Natural killer cell (primary cell): ENCODE data around the gene DDN. TPM values are rescaled to one million over a fixed set of nuclear protein-coding genes. Genes with fewer than 3 reads are reported as not detected.

ENCODE experiments used
- ATAC-seq, 3 donors: fragments of 150-1000 bp in 2 of 3; fragments of 200-7000 bp in 1 of 3; cut with Tn5 transposase; 1 replicate in 1 of 3; 2 replicates in 2 of 3; pipeline ENCODE4 v1.10.0; 2021; ENCODE audit warnings: mild to moderate bottlenecking in 2 of 3, moderate library complexity in 2 of 3
- DNase-seq, 2 donors: peaks; one replicate each; pipeline versions ENCODE4 v3.0.0 to v3.0.0-alpha.2; 2013 to 2021; ENCODE audit warnings: mixed read lengths in 1 of 2
- H3K27ac ChIP-seq: one replicate; pipeline ENCODE4 v1.5.1; 2013; ENCODE audit warnings: mild to moderate bottlenecking, low read length
- H3K27me3 ChIP-seq: one replicate; pipeline ENCODE4 v1.6.1; 2013; ENCODE audit warnings: low read length; ENCODE audit not compliant: control insufficient read depth, insufficient read depth
- H3K36me3 ChIP-seq: one replicate; pipeline ENCODE4 v1.6.1; 2013; ENCODE audit warnings: low read length; ENCODE audit not compliant: control insufficient read depth, insufficient read depth
- H3K4me1 ChIP-seq: one replicate; pipeline ENCODE4 v1.6.1; 2013; ENCODE audit warnings: low read length; ENCODE audit not compliant: control insufficient read depth, insufficient read depth
- H3K4me3 ChIP-seq: one replicate; pipeline ENCODE4 v1.5.1; 2013; ENCODE audit warnings: low read length
- H3K9me3 ChIP-seq: one replicate; pipeline ENCODE4 v1.6.1; 2013; ENCODE audit warnings: low read length; ENCODE audit not compliant: control insufficient read depth, insufficient read depth
- H3K27ac Mint-ChIP-seq, 2 donors: one replicate each; pipeline ENCODE4 v1.8.0; 2022; ENCODE audit warnings: mild to moderate bottlenecking in 2 of 2, mixed read lengths in 2 of 2, moderate library complexity in 1 of 2
- H3K27me3 Mint-ChIP-seq, 2 donors: one replicate each; pipeline ENCODE4 v1.8.0; 2022; ENCODE audit warnings: low read depth in 2 of 2, mixed read lengths in 2 of 2
- H3K36me3 Mint-ChIP-seq: one replicate; pipeline ENCODE4 v1.8.0; 2022; ENCODE audit warnings: mixed read lengths
- H3K4me1 Mint-ChIP-seq, 2 donors: one replicate each; pipeline ENCODE4 v1.8.0; 2022; ENCODE audit warnings: mixed read lengths in 2 of 2
- H3K4me3 Mint-ChIP-seq: one replicate; pipeline ENCODE4 v1.8.0; 2022; ENCODE audit warnings: mild to moderate bottlenecking, moderate library complexity, mixed read lengths
- H3K9me3 Mint-ChIP-seq, 2 donors: one replicate each; pipeline ENCODE4 v1.8.0; 2022; ENCODE audit warnings: mixed read lengths in 2 of 2
- CTCF ChIP-seq: fragments of 200-600 bp; IDR thresholded peaks from one replicate; pipeline ENCODE4 v1.8.0; 2022; ENCODE audit warnings: antibody characterized with exemption
- whole genome bisulfite sequencing: methylation state at CpG from one replicate; pipeline ENCODE4 v1.1.7; 2013; ENCODE audit warnings: missing lambda C conversion rate; ENCODE audit not compliant: insufficient coverage; 5-methylcytosine and 5-hydroxymethylcytosine counted together
- intact Hi-C: fragments of 100-400 bp; cut with micrococcal nuclease; formaldehyde crosslinking; loops from one replicate; pipeline ENCODE4 v1.14.2; 2022
- total RNA-seq, 4 donors: library from RNA; stranded (reverse); fragments of 120-200 nt in 1 of 4; gene quantifications; one replicate each; pipeline versions ENCODE4 v1.2.3 to v1.2.4, GENCODE V29; 2013 to 2022

Gene DDN
- total RNA-seq, 3 donors from 2014 or later (not counting 1 experiment from before 2014, with no cell fraction given) = 1.1 to 3.4 (median 1.4) TPM

GRCh38 chr12:48981757-48982157, 17.4 kb downstream of the DDN start:
- no peaks in the 10 kb centered on the region for H3K36me3 Mint-ChIP-seq
- H3K4me3 Mint-ChIP-seq = peak overlapping the region; percentile 89
- H3K36me3 ChIP-seq = no peaks in the 10 kb centered on the region
- no peaks in the 10 kb centered on the region for H3K9me3 ChIP-seq
- WGBS = 20% methylated on average over 13 of the region's 13 CpGs
- peak overlapping the region; percentile 73 to 94 for H3K27ac Mint-ChIP-seq
- H3K4me1 Mint-ChIP-seq = peaks cover 53 to 54% of the 10 kb centered on the region in 2 donors
- H3K4me1 ChIP-seq = peaks cover 51% of the 10 kb centered on the region
- H3K27me3 Mint-ChIP-seq = peaks cover 29 to 35% of the 10 kb centered on the region in 2 donors
- H3K27ac ChIP-seq = no peak overlapping the region
- ATAC-seq = no peak
- no peaks in the 10 kb centered on the region for H3K9me3 Mint-ChIP-seq
- H3K4me3 ChIP-seq = no peak overlapping the region
- TF ChIP-seq CTCF = no peak
- intact Hi-C loops = no loop called here
- H3K27me3 ChIP-seq = peaks cover 14% of the 10 kb centered on the region
- DNase-seq = no peak

GRCh38 chr12:48980953-48981756, 18.0 kb downstream of the DDN start:
- peak; percentile 16 for TF ChIP-seq CTCF
- Mint-ChIP-seq H3K36me3 (no peaks in the 10 kb centered on the region), H3K9me3 (no peaks in the 10 kb centered on the region), H3K4me3 (peak overlapping the region; percentile 89), H3K27me3 (peaks cover 29 to 34% of the 10 kb centered on the region in 2 donors), H3K27ac (peak overlapping the region; percentile 73 to 94), H3K4me1 (peaks cover 53 to 54% of the 10 kb centered on the region in 2 donors)
- Histone ChIP-seq H3K4me3 (peak overlapping the region; percentile 48), H3K27ac (peak overlapping the region; percentile 45), H3K4me1 (peaks cover 51% of the 10 kb centered on the region), H3K36me3 (no peaks in the 10 kb centered on the region), H3K9me3 (no peaks in the 10 kb centered on the region), H3K27me3 (peaks cover 14% of the 10 kb centered on the region)
- intact Hi-C loops = no loop called here
- 2% methylated on average over 91 of the region's 91 CpGs for WGBS
- ATAC-seq (peak; percentile 33 to 65 (median 46)), DNase-seq (peak; percentile 53 to 87)

- Histone ChIP-seq H3K27me3 (peaks cover 14% of the 10 kb centered on the region), H3K36me3 (no peaks in the 10 kb centered on the region), H3K9me3 (no peaks in the 10 kb centered on the region), H3K4me1 (peaks cover 51% of the 10 kb centered on the region), H3K27ac (peak overlapping the region; percentile 45), H3K4me3 (peak overlapping the region; percentile 48)
- H3K9me3 Mint-ChIP-seq = no peaks in the 10 kb centered on the region
- H3K4me1 Mint-ChIP-seq = peaks cover 53 to 54% of the 10 kb centered on the region in 2 donors
- peak; percentile 19 for TF ChIP-seq CTCF
- 2% methylated on average over 46 of the region's 46 CpGs for WGBS
- peaks cover 29 to 32% of the 10 kb centered on the region in 2 donors for H3K27me3 Mint-ChIP-seq
- intact Hi-C loops = no loop called here
- peak overlapping the region; percentile 73 to 94 for H3K27ac Mint-ChIP-seq
- peak overlapping the region; percentile 89 for H3K4me3 Mint-ChIP-seq
- no peaks in the 10 kb centered on the region for H3K36me3 Mint-ChIP-seq
- ATAC-seq (peak in 1 of 3 donors; percentile 2), DNase-seq (peak in 1 of 2 donors; percentile 70)
Observed at GRCh38 chr12:48980389-48980952, 18.7 kb downstream of the DDN start.
